Fibroblast of pulmonary artery (primary cell): ENCODE results near the gene SLC37A2.

Experiments
- DNase-seq: peaks from one replicate; pipeline ENCODE4 v3.0.0-alpha.2; 2010; ENCODE audit warnings: low read depth
- H3K4me3 ChIP-seq: replicated peaks from 2 replicates; pipeline ENCODE4 v1.5.1; 2011; ENCODE audit warnings: low read depth, mild to moderate bottlenecking, control low read depth, low read length, moderate library complexity
- CTCF ChIP-seq: IDR thresholded peaks from 2 replicates; pipeline ENCODE4 v1.5.1; 2011; ENCODE audit warnings: mild to moderate bottlenecking, control low read depth, low read length, inconsistent platforms; ENCODE audit errors: missing control alignments

The SLC37A2 gene

DNA sequence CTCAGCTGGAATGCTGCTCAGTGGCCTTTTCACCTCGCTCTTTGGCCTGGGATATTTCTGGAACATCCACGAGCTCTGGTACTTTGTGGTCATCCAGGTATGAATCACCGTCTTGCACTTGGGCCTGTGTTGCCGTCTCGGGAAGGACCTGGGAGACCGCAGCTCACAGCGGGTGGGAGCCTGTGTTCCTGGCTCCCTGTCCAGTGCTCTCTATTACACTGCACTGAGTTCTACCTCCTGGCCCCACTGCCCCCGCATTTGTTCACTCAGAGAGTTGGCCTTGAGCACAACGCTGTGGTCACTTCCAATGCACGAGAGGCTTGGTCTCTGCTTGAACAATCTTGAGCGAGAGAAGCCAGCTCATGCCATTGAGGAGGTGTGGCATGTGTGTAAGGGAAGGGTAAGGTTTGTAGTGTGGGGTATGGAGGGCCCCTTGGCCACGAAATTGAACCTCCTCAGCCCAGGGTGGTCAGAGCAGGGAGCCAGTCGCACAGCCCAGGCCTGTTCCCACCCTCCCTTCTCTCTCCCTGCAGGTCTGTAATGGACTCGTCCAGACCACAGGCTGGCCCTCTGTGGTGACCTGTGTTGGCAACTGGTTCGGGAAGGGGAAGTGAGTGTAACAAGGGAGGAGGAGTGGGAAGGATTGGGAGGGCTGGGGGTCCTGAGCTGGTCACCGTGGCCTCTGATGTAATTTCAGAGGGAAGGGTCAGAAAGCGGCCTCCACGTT, 16.2 kb downstream of the SLC37A2 start:
- no peak for DNase-seq
- H3K4me3 ChIP-seq: no peak overlapping the region
- TF ChIP-seq CTCF: no peak

- TF ChIP-seq CTCF: no peak
- no peak for DNase-seq
- no peak overlapping the region for H3K4me3 ChIP-seq
Measured at GRCh38 chr11:125079878-125080530, 16.9 kb downstream of the SLC37A2 start.

GRCh38 chr11:125080531-125080911, 17.4 kb downstream of the SLC37A2 start:
- no peak for DNase-seq
- no peak overlapping the region for H3K4me3 ChIP-seq
- no peak for TF ChIP-seq CTCF

DNA sequence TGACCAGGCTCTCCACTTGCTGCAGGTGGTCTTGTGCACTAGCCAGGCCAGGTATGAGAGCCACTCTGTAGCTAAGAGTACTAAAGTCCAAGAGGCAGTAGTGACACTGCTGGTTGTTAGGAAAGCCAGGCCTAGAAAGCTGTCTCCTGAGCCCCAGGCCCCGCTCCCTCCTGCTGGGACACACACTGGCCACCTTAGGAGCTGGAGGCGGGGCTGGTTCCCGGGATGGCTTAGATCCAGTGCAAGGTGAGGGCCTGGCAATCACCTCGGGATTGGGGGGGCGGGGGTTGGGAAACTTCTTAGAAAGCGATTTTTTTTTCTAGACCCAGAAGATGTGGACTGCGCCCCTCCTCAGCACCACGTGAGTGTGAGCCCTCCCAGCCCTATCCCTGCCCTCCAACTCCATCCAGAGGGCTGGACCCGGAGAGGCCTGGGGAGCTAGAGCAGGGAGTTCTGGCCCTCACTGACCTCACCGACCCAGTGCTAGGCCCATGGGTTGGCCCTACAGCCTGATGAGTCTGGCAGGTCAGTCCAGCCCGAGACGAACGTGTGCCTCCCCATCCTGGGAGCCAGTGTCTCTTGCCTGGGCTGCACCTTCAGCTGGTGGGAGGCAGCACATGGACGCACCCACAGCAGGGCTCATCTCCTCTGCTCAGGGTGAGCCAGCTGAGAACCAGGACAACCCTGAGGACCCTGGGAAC, 18.1 kb downstream of the SLC37A2 start:
- TF ChIP-seq CTCF: no peak
- H3K4me3 ChIP-seq: no peak overlapping the region
- no peak for DNase-seq

- no peak for TF ChIP-seq CTCF
- no peak overlapping the region for H3K4me3 ChIP-seq
- no peak for DNase-seq
Measured at GRCh38 chr11:125082040-125082439, 18.9 kb downstream of the SLC37A2 start.

DNA sequence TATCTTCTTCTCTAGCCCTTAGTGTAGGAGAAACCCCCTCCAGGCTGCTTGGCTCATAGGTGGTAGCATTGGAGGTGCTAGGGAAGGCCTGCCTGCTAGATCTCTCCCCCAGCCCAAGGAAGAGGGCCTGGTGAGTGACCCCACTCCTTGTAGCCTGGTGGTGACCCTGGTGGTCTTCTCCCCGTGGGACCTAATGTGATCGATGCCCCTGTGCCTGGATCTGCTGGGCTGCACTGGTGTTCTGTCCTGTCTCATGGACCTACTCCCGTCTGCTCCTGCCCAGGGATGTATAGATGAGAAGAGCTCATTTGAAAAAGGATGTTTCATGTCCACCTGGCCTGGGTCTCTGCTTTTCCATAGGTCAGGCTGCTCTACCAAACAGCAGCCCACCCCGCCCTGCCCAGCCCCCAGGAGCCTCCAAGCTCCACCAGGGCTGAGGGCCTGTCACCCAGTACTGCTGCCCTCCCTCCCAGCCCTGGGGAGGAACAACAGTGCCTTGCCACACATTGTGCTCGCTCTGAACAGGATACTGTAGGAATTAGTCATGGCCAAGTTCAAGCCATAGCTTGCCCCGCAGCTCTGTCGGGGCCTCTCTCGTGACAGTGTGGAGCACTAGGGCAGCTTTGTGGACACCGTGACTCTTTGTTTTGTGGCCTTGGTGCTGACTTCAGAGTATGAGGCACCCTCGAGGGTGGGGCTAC, 19.7 kb downstream of the SLC37A2 start:
- H3K4me3 ChIP-seq: no peak overlapping the region
- peak; percentile 78 for DNase-seq
- TF ChIP-seq CTCF: no peak
